Spleen (tissue), 7 donors: ENCODE results near the gene AURKAIP1.

Source experiments
- POLR2A ChIP-seq, 3 donors: fragments of 450-650 bp; IDR thresholded peaks; one replicate each; pipeline ENCODE4 v1.5.1; 2017; ENCODE audit warnings: antibody characterized with exemption in 3 of 3, mild to moderate bottlenecking in 1 of 3
- TF ChIP-seq, protein P1 (sequence below), 11 experiments: fragments of 200-600 bp in 7 of 11; fragments of 450-650 bp in 4 of 11; sonication (generic) in 4 of 11; IDR thresholded peaks in 8 of 11; conservative IDR thresholded peaks in 3 of 11; 1 replicate in 7 of 11; 2 replicates in 4 of 11; pipeline versions ENCODE4 v1.4.0 to v1.8.0; 2016 to 2021; ENCODE audit warnings: antibody characterized with exemption in 11 of 11, inconsistent platforms in 4 of 11, mild to moderate bottlenecking in 1 of 11
- donor health status: DM: no; HTN: no; CAD: no; lungs with moderate emphysema.
- donor health status: DM: no; HTN: no; CAD: no.
- donor health status: DM: no; HTN: no; CAD: no.

DNA sequence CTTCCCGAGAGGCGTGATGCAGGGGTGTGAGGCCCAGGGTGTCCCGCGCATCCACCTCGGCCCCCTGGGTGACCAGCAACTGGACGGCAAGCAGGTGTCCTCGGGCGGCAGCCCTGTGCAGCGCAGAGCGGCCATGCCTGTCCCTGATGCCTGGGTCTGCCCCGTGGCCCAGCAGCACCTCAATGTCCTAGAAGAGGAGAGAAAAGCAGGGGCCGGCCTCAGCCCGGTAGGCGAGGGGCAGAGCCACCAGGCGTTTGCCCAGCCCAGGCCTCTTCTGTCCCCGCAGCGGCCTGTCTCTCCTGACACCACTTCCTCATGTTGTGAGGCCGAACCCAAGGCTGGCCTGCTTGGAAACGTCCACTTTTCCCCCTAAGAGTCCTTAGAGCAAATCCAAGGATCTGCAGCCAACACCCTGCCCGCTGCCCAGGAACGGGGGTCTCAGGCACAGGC lies 44.4 kb upstream of the AURKAIP1 start:
- TF ChIP-seq, protein P1, sequence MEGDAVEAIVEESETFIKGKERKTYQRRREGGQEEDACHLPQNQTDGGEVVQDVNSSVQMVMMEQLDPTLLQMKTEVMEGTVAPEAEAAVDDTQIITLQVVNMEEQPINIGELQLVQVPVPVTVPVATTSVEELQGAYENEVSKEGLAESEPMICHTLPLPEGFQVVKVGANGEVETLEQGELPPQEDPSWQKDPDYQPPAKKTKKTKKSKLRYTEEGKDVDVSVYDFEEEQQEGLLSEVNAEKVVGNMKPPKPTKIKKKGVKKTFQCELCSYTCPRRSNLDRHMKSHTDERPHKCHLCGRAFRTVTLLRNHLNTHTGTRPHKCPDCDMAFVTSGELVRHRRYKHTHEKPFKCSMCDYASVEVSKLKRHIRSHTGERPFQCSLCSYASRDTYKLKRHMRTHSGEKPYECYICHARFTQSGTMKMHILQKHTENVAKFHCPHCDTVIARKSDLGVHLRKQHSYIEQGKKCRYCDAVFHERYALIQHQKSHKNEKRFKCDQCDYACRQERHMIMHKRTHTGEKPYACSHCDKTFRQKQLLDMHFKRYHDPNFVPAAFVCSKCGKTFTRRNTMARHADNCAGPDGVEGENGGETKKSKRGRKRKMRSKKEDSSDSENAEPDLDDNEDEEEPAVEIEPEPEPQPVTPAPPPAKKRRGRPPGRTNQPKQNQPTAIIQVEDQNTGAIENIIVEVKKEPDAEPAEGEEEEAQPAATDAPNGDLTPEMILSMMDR (IDR thresholded peaks at IDR 0.05 in 8 of 11, conservative IDR thresholded peaks at IDR 0.05 in 3 of 11), result no peak
- TF ChIP-seq POLR2A (IDR thresholded peaks at IDR 0.05), result no peak
